OCI-LY1 (cell line): ENCODE results near the gene HRAS.

Experiments
- H2AFZ ChIP-seq: fragments of 200-600 bp; sonication (generic), shearing (Covaris generic); 2 replicates; pipeline ENCODE4 v1.6.0; 2014; ENCODE audit warnings: antibody characterized with exemption, mild to moderate bottlenecking, low read length
- H3F3A ChIP-seq: fragments of 200-600 bp; sonication (generic), shearing (Covaris generic); 2 replicates; pipeline ENCODE4 v1.6.0; 2014; ENCODE audit warnings: mild to moderate bottlenecking, antibody characterized with exemption, low read length, moderate library complexity; ENCODE audit not compliant: insufficient read depth
- H3K27ac ChIP-seq: fragments of 200-600 bp; sonication (generic); 2 replicates; pipeline ENCODE4 v1.5.1; 2014; ENCODE audit warnings: low read length, mixed run types, mild to moderate bottlenecking, low read depth; ENCODE audit not compliant: poor library complexity, severe bottlenecking
- H3K27me3 ChIP-seq: fragments of 200-600 bp; sonication (generic); 2 replicates; pipeline ENCODE4 v1.6.0; 2014; ENCODE audit warnings: antibody characterized with exemption, mild to moderate bottlenecking, low read length, moderate library complexity; ENCODE audit not compliant: insufficient read depth
- H3K36me3 ChIP-seq: fragments of 200-600 bp; sonication (generic); 2 replicates; pipeline ENCODE4 v1.6.1; 2014; ENCODE audit warnings: mild to moderate bottlenecking, antibody characterized with exemption, low read length, moderate library complexity, mixed read lengths; ENCODE audit not compliant: insufficient read depth
- H3K4me1 ChIP-seq: fragments of 200-600 bp; sonication (generic); 2 replicates; pipeline ENCODE4 v1.5.1; 2014; ENCODE audit warnings: mild to moderate bottlenecking, low read length, moderate library complexity; ENCODE audit not compliant: insufficient read depth, severe bottlenecking
- H3K4me2 ChIP-seq: fragments of 200-600 bp; sonication (generic), shearing (Covaris generic); 2 replicates; pipeline ENCODE4 v1.6.1; 2014; ENCODE audit warnings: low read length
- H3K4me3 ChIP-seq: fragments of 200-600 bp; sonication (generic); 2 replicates; pipeline ENCODE4 v1.5.1; 2014; ENCODE audit warnings: low read length, low read depth, mild to moderate bottlenecking, mixed read lengths; ENCODE audit not compliant: poor library complexity, severe bottlenecking
- H3K79me2 ChIP-seq: fragments of 200-600 bp; shearing (Covaris generic); 2 replicates; pipeline ENCODE4 v1.6.1; 2016; ENCODE audit warnings: mixed run types, low read length, mixed read lengths; ENCODE audit not compliant: insufficient read depth
- H3K9ac ChIP-seq: fragments of 200-600 bp; sonication (generic), shearing (Covaris generic); 2 replicates; pipeline ENCODE4 v1.6.1; 2014; ENCODE audit warnings: mild to moderate bottlenecking, low read length, mixed read lengths
- H3K9me2 ChIP-seq: fragments of 200-600 bp; sonication (generic), shearing (Covaris generic); 2 replicates; pipeline ENCODE4 v1.6.1; 2014; ENCODE audit warnings: low read depth, mild to moderate bottlenecking, low read length, mixed read lengths
- H3K9me3 ChIP-seq: fragments of 200-600 bp; shearing (Covaris generic); 2 replicates; pipeline ENCODE4 v1.6.1; 2014; ENCODE audit warnings: low read length, mixed read lengths
- H4K20me1 ChIP-seq: fragments of 200-600 bp; sonication (generic), shearing (Covaris generic); 2 replicates; pipeline ENCODE4 v1.6.0; 2016; ENCODE audit warnings: mild to moderate bottlenecking, low read length; ENCODE audit not compliant: insufficient read depth
- CTCF ChIP-seq: fragments of 200-600 bp; sonication (generic), shearing (Covaris generic); IDR thresholded peaks from 2 replicates; pipeline ENCODE4 v1.5.1; 2017; ENCODE audit warnings: mild to moderate bottlenecking, antibody characterized with exemption, low read length, moderate library complexity, mixed read lengths
- EZH2 ChIP-seq: fragments of 200-600 bp; sonication (generic), shearing (Covaris generic); IDR thresholded peaks from 2 replicates; pipeline ENCODE4 v1.8.0; 2017; ENCODE audit warnings: borderline replicate concordance, mixed run types, mild to moderate bottlenecking, antibody characterized with exemption, low read length, moderate library complexity, mixed read lengths

HRAS gene

GRCh38 chr11:535519-536454 lies at the start of gene HRAS:
HRAS (minus strand) TSS chr11:535576.
- Histone ChIP-seq H4K20me1 (no peaks in the 10 kb centered on the region), H3K79me2 (no peaks in the 10 kb centered on the region), H2AFZ (no peak within 1 kb of the TSS), H3K36me3 (peaks cover 16% of the 10 kb centered on the region), H3K9ac (peak within 1 kb of the TSS; percentile 83), H3K27me3 (no peaks in the 10 kb centered on the region), H3K9me2 (no peaks in the 10 kb centered on the region), H3K4me3 (peak within 1 kb of the TSS; percentile 86), H3K27ac (peak within 1 kb of the TSS; percentile 84), H3F3A (peaks cover 5% of the 10 kb centered on the region; the same call in 1 of the 2 replicates), H3K9me3 (no peaks in the 10 kb centered on the region), H3K4me2 (peak within 1 kb of the TSS; percentile 73), H3K4me1 (peaks cover 28% of the 10 kb centered on the region)
- TF ChIP-seq CTCF (no peak), EZH2 (no peak)

- H3K4me1 ChIP-seq = peaks cover 9% of the 10 kb centered on the region
- no peaks in the 10 kb centered on the region for H3K9me3 ChIP-seq
- H3K36me3 ChIP-seq = peaks cover 63% of the 10 kb centered on the region
- H3K27ac ChIP-seq = no peak overlapping the region
- H4K20me1 ChIP-seq = no peaks in the 10 kb centered on the region
- H3K4me3 ChIP-seq = no peak overlapping the region
- H3K9ac ChIP-seq = no peak overlapping the region
- H3F3A ChIP-seq = no peaks in the 10 kb centered on the region
- no peaks in the 10 kb centered on the region for H3K9me2 ChIP-seq
- no peak for TF ChIP-seq EZH2
- TF ChIP-seq CTCF = no peak
- no peak overlapping the region for H2AFZ ChIP-seq
- peaks cover 24% of the 10 kb centered on the region for H3K79me2 ChIP-seq
- H3K4me2 ChIP-seq = no peak overlapping the region
- H3K27me3 ChIP-seq = no peaks in the 10 kb centered on the region
Observed at GRCh38 chr11:584287-584686, 48.9 kb upstream of the HRAS start.

GRCh38 chr11:581752-582151 lies 46.4 kb upstream of the HRAS start:
- H2AFZ ChIP-seq = no peak overlapping the region
- H3K4me1 ChIP-seq = peaks cover 30% of the 10 kb centered on the region
- H3K4me3 ChIP-seq = no peak overlapping the region
- H3K27me3 ChIP-seq = no peaks in the 10 kb centered on the region
- H3K4me2 ChIP-seq = no peak overlapping the region
- no peak overlapping the region for H3K9ac ChIP-seq
- peaks cover 49% of the 10 kb centered on the region for H3K79me2 ChIP-seq
- H3F3A ChIP-seq = no peaks in the 10 kb centered on the region
- H3K9me3 ChIP-seq = no peaks in the 10 kb centered on the region
- H4K20me1 ChIP-seq = no peaks in the 10 kb centered on the region
- no peak overlapping the region for H3K27ac ChIP-seq
- peaks cover 39% of the 10 kb centered on the region for H3K36me3 ChIP-seq
- no peak for TF ChIP-seq CTCF
- TF ChIP-seq EZH2 = no peak
- no peaks in the 10 kb centered on the region for H3K9me2 ChIP-seq
